ENCODE data around the gene HLA-DQA1. TPM values are rescaled to one million over a fixed set of nuclear protein-coding genes. Genes with fewer than 3 reads are reported as not detected.
A peak's percentile ranks its signal among the peaks of the same experiment; 100 is the strongest.

Gene HLA-DQA1
- total and polyA plus RNA-seq, 10 of the 15 experiments (the other 5 are each of a cell fraction or from before 2014, with no cell fraction given), result 289 to 1,769 (median 460) TPM

DNA sequence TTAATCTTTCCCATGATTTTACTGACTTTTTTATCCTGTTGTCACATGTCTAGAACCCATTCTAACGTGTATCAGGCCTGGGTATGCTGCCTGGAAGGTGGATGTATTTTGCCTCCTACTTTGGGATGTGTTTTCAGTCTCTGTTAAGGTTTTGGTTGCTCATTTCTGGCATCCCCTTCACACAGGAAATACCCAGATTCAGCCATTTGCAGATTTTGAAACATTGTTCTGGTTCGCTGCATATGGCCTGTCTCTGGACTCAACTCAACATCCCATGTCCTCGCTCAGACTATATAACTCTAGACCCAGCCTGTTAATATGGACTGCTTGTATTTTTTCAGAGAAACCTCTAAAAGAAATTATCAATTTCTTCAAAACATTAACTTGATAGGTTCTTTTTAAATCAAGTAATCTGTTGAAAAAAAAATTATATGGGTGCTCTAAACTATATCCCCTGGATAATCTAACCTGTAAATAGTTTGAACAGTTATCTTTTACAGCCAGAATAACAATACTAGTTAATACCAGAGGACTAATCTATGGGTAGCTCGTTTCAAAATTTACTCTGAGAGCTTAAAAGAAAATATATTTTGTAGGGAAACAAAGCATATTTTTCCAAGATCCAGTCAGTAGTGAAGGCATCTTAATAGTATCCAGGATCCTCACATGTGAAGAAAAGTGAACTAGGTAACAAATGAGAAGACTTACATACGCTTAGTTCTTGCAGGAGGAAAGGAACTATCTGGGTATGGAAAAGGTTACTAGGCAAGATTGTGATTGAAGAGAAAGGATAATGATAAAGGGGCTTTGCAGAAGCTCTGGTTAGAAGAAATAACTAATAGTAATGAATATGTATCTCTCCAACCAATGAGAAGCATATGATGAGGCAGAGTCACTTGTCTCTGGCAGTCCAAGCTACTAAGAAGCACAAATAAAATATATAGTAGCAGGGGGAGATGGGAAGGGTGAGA lies 52.6 kb downstream of the HLA-DQA1 start (continued):
- TF ChIP-seq, protein P1, sequence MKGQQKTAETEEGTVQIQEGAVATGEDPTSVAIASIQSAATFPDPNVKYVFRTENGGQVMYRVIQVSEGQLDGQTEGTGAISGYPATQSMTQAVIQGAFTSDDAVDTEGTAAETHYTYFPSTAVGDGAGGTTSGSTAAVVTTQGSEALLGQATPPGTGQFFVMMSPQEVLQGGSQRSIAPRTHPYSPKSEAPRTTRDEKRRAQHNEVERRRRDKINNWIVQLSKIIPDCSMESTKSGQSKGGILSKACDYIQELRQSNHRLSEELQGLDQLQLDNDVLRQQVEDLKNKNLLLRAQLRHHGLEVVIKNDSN (IDR thresholded peaks at IDR 0.05; ENCODE audit: borderline replicate concordance, extremely low read length, insufficient read depth, low read depth, low read length), result no peak
- TF ChIP-seq MYC (IDR thresholded peaks at IDR 0.05; ENCODE audit: insufficient read depth, insufficient read length, insufficient replicate concordance, low read length, severe bottlenecking) (no peak), FOS (IDR thresholded peaks at IDR 0.05; ENCODE audit: borderline replicate concordance, extremely low read depth, insufficient read length) (peak; percentile 30), RAD51 (IDR thresholded peaks at IDR 0.05) (no peak), ESRRA (IDR thresholded peaks at IDR 0.05; ENCODE audit: low read length) (no peak), LARP7 (IDR thresholded peaks at IDR 0.05) (no peak), MEF2A (IDR thresholded peaks at IDR 0.05; ENCODE audit: insufficient read depth, low read depth, low read length) (peak; percentile 48; the same call in 1 of the 2 replicates), DPF2 (IDR thresholded peaks at IDR 0.05) (peak; percentile 50; the same call in 1 of the 2 replicates), EED (IDR thresholded peaks at IDR 0.05; ENCODE audit: low read depth) (peak; percentile 63), SMAD5 (IDR thresholded peaks at IDR 0.05; ENCODE audit: low read depth) (peak; percentile 61; the same call in 1 of the 2 replicates), KAT2A (conservative IDR thresholded peaks at IDR 0.05; ENCODE audit: control insufficient read depth, low read depth, low read length) (no peak), NRF1 (conservative IDR thresholded peaks at IDR 0.05; ENCODE audit: low read depth, low read length) (no peak), ETV6 (conservative IDR thresholded peaks at IDR 0.05 in 1 of 2, IDR thresholded peaks at IDR 0.05 in 1 of 2; ENCODE audit: borderline replicate concordance in 1 of 2, low read depth in 1 of 2) (no peak), EZH2 (IDR thresholded peaks at IDR 0.05; ENCODE audit: borderline replicate concordance, control insufficient read depth, low read depth, low read length) (no peak), SRF (IDR thresholded peaks at IDR 0.05; ENCODE audit: low read depth in 2 of 2, low read length in 2 of 2) (no peak; a peak in 1 of 4 replicates)
- TF ChIP-seq, protein P2, sequence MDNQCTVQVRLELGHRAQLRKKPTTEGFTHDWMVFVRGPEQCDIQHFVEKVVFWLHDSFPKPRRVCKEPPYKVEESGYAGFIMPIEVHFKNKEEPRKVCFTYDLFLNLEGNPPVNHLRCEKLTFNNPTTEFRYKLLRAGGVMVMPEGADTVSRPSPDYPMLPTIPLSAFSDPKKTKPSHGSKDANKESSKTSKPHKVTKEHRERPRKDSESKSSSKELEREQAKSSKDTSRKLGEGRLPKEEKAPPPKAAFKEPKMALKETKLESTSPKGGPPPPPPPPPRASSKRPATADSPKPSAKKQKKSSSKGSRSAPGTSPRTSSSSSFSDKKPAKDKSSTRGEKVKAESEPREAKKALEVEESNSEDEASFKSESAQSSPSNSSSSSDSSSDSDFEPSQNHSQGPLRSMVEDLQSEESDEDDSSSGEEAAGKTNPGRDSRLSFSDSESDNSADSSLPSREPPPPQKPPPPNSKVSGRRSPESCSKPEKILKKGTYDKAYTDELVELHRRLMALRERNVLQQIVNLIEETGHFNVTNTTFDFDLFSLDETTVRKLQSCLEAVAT (IDR thresholded peaks at IDR 0.05), result peak; percentile 95
- TF ChIP-seq, protein P3, sequence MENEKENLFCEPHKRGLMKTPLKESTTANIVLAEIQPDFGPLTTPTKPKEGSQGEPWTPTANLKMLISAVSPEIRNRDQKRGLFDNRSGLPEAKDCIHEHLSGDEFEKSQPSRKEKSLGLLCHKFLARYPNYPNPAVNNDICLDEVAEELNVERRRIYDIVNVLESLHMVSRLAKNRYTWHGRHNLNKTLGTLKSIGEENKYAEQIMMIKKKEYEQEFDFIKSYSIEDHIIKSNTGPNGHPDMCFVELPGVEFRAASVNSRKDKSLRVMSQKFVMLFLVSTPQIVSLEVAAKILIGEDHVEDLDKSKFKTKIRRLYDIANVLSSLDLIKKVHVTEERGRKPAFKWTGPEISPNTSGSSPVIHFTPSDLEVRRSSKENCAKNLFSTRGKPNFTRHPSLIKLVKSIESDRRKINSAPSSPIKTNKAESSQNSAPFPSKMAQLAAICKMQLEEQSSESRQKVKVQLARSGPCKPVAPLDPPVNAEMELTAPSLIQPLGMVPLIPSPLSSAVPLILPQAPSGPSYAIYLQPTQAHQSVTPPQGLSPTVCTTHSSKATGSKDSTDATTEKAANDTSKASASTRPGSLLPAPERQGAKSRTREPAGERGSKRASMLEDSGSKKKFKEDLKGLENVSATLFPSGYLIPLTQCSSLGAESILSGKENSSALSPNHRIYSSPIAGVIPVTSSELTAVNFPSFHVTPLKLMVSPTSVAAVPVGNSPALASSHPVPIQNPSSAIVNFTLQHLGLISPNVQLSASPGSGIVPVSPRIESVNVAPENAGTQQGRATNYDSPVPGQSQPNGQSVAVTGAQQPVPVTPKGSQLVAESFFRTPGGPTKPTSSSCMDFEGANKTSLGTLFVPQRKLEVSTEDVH (IDR thresholded peaks at IDR 0.05; ENCODE audit: low read depth, partially characterized antibody), result no peak
- TF ChIP-seq, protein P4, sequence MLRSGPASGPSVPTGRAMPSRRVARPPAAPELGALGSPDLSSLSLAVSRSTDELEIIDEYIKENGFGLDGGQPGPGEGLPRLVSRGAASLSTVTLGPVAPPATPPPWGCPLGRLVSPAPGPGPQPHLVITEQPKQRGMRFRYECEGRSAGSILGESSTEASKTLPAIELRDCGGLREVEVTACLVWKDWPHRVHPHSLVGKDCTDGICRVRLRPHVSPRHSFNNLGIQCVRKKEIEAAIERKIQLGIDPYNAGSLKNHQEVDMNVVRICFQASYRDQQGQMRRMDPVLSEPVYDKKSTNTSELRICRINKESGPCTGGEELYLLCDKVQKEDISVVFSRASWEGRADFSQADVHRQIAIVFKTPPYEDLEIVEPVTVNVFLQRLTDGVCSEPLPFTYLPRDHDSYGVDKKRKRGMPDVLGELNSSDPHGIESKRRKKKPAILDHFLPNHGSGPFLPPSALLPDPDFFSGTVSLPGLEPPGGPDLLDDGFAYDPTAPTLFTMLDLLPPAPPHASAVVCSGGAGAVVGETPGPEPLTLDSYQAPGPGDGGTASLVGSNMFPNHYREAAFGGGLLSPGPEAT (IDR thresholded peaks at IDR 0.05; ENCODE audit: low read depth), result peak; percentile 76
